ENCODE results near the gene CLIC3.

The CLIC3 gene

GRCh38 chr9:136979769-136980587, 16.4 kb downstream of the CLIC3 start:
- DNase-seq = no peak

GRCh38 chr9:136978865-136979544, 17.4 kb downstream of the CLIC3 start:
- DNase-seq = no peak

- no peak for DNase-seq
Observed at GRCh38 chr9:136978073-136978864, 18.1 kb downstream of the CLIC3 start.

GRCh38 chr9:136977649-136978072, 18.7 kb downstream of the CLIC3 start:
- DNase-seq = no peak

- DNase-seq = no peak
Observed at GRCh38 chr9:136977223-136977622, 19.1 kb downstream of the CLIC3 start, which contains the start of gene PTGDS. Gene PTGDS (plus strand): TSS chr9:136977504. CDS start chr9:136977579, 75 bp downstream.

- DNase-seq = no peak
Observed at GRCh38 chr9:136975644-136976043, 20.7 kb downstream of the CLIC3 start.

GRCh38 chr9:136974817-136975535, 21.4 kb downstream of the CLIC3 start:
- DNase-seq = no peak

GRCh38 chr9:136973618-136974617, 22.4 kb downstream of the CLIC3 start:
- no peak for DNase-seq

- DNase-seq = no peak
Observed at GRCh38 chr9:136972743-136973142, 23.6 kb downstream of the CLIC3 start.

GRCh38 chr9:136972335-136972734, 24.0 kb downstream of the CLIC3 start:
- no peak for DNase-seq

GRCh38 chr9:136971746-136972145, 24.6 kb downstream of the CLIC3 start:
- DNase-seq = no peak

GRCh38 chr9:136970361-136970760, 26.0 kb downstream of the CLIC3 start:
- no peak for DNase-seq

GRCh38 chr9:136969774-136970173, 26.6 kb downstream of the CLIC3 start:
- no peak for DNase-seq

- no peak for DNase-seq
Observed at GRCh38 chr9:136969150-136969549, 27.2 kb downstream of the CLIC3 start.

GRCh38 chr9:136968333-136969127, 27.8 kb downstream of the CLIC3 start:
- no peak for DNase-seq

GRCh38 chr9:136965771-136966484, 30.4 kb downstream of the CLIC3 start:
- DNase-seq = no peak

GRCh38 chr9:136964833-136965422, 31.4 kb downstream of the CLIC3 start:
- DNase-seq = no peak

GRCh38 chr9:136964171-136964689, 32.1 kb downstream of the CLIC3 start:
- no peak for DNase-seq

GRCh38 chr9:136963751-136964150, 32.6 kb downstream of the CLIC3 start:
- DNase-seq = no peak
